Nephron (organoid): ENCODE measurements around the gene ZNF154.

ENCODE experiments used
- H3K27ac Mint-ChIP-seq, 3 experiments: 2 replicates each; pipeline ENCODE4 v1.8.0; 2020; ENCODE audit warnings: mixed read lengths in 3 of 3, mild to moderate bottlenecking in 2 of 3, moderate library complexity in 1 of 3
- H3K27me3 Mint-ChIP-seq: 2 replicates; pipeline ENCODE4 v1.8.0; 2021; ENCODE audit warnings: low read depth, mild to moderate bottlenecking, moderate library complexity, mixed read lengths
- H3K36me3 Mint-ChIP-seq: 2 replicates; pipeline ENCODE4 v1.8.0; 2020; ENCODE audit warnings: low read depth, mixed read lengths
- H3K4me1 Mint-ChIP-seq: 2 replicates; pipeline ENCODE4 v1.8.0; 2020; ENCODE audit warnings: mixed read lengths
- H3K4me3 Mint-ChIP-seq, 3 experiments: 2 replicates each; pipeline ENCODE4 v1.8.0; 2020; ENCODE audit warnings: mild to moderate bottlenecking in 3 of 3, mixed read lengths in 3 of 3, moderate library complexity in 2 of 3
- H3K9me3 Mint-ChIP-seq: 2 replicates; pipeline ENCODE4 v1.8.0; 2020; ENCODE audit warnings: mixed read lengths
- TF ChIP-seq, protein P1 (sequence below), 3 experiments: fragments of 200-600 bp; sonication (generic); IDR thresholded peaks; one replicate each; pipeline ENCODE4 v1.5.0; 2021; ENCODE audit warnings: antibody characterized with exemption in 3 of 3; ENCODE audit not compliant: unreplicated experiment in 3 of 3

ZNF154 gene

DNA sequence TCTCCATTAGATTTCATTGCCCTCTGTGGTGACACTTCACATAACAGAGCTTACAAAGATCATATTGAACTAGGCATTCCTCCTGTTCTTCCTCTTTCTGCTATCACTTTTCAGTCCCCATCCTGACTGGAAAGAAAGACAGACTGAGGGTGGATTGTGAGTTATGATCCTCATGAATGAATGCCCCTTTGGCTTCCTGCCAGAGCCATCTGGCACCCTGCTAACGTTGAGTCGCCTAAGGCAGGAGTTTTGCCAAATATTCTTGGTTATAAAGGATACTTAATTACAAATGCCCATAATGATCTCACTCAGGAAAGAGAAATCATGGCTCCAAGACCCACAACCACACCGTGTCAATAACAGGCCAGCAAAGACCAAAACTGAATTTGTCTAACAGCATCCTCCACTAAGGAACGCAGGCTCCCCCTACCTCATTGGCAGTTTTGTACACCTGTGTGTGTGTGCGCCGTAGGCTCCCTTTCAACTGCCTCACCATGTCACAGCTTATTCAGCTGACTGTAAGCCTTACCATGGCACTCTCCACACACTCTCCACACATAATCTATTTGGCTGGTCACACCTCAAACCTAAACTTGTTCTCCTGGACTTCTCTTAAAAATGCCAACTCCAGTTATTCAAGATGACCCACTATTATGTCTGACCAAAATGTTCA lies 60.5 kb downstream of the ZNF154 start:
- Mint-ChIP-seq H3K4me1 (no peaks in the 10 kb centered on the region), H3K27ac (no peak overlapping the region), H3K4me3 (no peak overlapping the region), H3K9me3 (peaks cover 45% of the 10 kb centered on the region), H3K36me3 (peaks cover 26% of the 10 kb centered on the region), H3K27me3 (no peaks in the 10 kb centered on the region)
- TF ChIP-seq, protein P1, sequence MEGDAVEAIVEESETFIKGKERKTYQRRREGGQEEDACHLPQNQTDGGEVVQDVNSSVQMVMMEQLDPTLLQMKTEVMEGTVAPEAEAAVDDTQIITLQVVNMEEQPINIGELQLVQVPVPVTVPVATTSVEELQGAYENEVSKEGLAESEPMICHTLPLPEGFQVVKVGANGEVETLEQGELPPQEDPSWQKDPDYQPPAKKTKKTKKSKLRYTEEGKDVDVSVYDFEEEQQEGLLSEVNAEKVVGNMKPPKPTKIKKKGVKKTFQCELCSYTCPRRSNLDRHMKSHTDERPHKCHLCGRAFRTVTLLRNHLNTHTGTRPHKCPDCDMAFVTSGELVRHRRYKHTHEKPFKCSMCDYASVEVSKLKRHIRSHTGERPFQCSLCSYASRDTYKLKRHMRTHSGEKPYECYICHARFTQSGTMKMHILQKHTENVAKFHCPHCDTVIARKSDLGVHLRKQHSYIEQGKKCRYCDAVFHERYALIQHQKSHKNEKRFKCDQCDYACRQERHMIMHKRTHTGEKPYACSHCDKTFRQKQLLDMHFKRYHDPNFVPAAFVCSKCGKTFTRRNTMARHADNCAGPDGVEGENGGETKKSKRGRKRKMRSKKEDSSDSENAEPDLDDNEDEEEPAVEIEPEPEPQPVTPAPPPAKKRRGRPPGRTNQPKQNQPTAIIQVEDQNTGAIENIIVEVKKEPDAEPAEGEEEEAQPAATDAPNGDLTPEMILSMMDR (IDR thresholded peaks at IDR 0.05; ENCODE audit: unreplicated experiment in 3 of 3) = no peak
